K562 (cell line): ENCODE measurements around the gene DGKA. TPM values are rescaled to one million over a fixed set of nuclear protein-coding genes. Genes with fewer than 3 reads are reported as not detected.

Source experiments
- ATAC-seq: fragments of 200-7000 bp; cut with Tn5 transposase; 3 replicates; pipeline ENCODE4 v1.9.1; 2020; ENCODE audit warnings: moderate library complexity
- BruUV-seq: library from RNA; stranded (reverse); fragments of 400-500 nt; replicated peaks from 2 replicates; lab custom pipeline; 2021; lab: Mats Ljungman, UMichigan
- CTCF ChIA-PET: fragments of 300-600 bp; formaldehyde crosslinking; extraction: SDS; loops from one replicate; lab custom pipeline; 2021; ENCODE audit warnings: low intra/inter-chr PET ratio; lab: Yijun Ruan, JAX
- POLR2A ChIA-PET: fragments of 300-600, 350-650 bp; sonication (Branson Sonifier 250); formaldehyde crosslinking; extraction: SDS; loops from one replicate; lab custom pipeline; 2021; ENCODE audit warnings: antibody characterized with exemption, inconsistent platforms; lab: Yijun Ruan, JAX
- DNase-seq, 4 experiments: peaks; one replicate each; pipeline versions ENCODE4 v3.0.0 to v3.0.0-alpha.2; 2011 to 2018; ENCODE audit warnings: low spot score in 3 of 4, mixed read lengths in 3 of 4; ENCODE audit errors: extremely low read depth in 1 of 4
- FAIRE-seq: peaks from 2 replicates; lab custom pipeline; 2011; peaks lifted over from hg19 to GRCh38; lab: Jason Lieb, UNC
- H2AFZ ChIP-seq: 2 replicates; pipeline ENCODE4 v1.6.0; 2011; ENCODE audit warnings: low read depth, low read length, control low read depth, inconsistent platforms
- H3K27ac ChIP-seq: fragments of 200-600 bp; 3 replicates; pipeline ENCODE4 v1.8.0; 2011; ENCODE audit warnings: low read depth, mild to moderate bottlenecking, control low read depth, inconsistent platforms, low read length, moderate library complexity, mixed read lengths; ENCODE audit errors: extremely low read depth
- H3K27me3 ChIP-seq, 2 experiments: fragments of 300-600 bp in 1 of 2; 2 replicates in 1 of 2; 3 replicates in 1 of 2; pipeline versions ENCODE4 v1.6.0 to v1.8.0; 2011; ENCODE audit warnings: inconsistent platforms in 2 of 2, low read length in 2 of 2, mild to moderate bottlenecking in 1 of 2, mixed read lengths in 1 of 2, moderate library complexity in 1 of 2; ENCODE audit not compliant: control insufficient read depth in 2 of 2, insufficient read depth in 2 of 2
- H3K36me3 ChIP-seq: fragments of 300-600 bp; 3 replicates; pipeline ENCODE4 v1.8.0; 2011; ENCODE audit warnings: mild to moderate bottlenecking, low read length, inconsistent platforms; ENCODE audit not compliant: control insufficient read depth, insufficient read depth
- H3K4me1 ChIP-seq, 2 experiments: fragments of 200-600 bp in 1 of 2; replicated peaks in 1 of 2; 2 replicates in 1 of 2; 3 replicates in 1 of 2; pipeline versions ENCODE4 v1.5.1 to v1.8.0; 2011; ENCODE audit warnings: inconsistent platforms in 2 of 2, low read length in 2 of 2, mild to moderate bottlenecking in 1 of 2, mixed read lengths in 1 of 2, moderate library complexity in 1 of 2; ENCODE audit not compliant: control insufficient read depth in 2 of 2, insufficient read depth in 2 of 2
- H3K4me2 ChIP-seq: 2 replicates; pipeline ENCODE4 v1.6.1; 2011; ENCODE audit warnings: low read length, control low read depth, inconsistent platforms, mixed read lengths; ENCODE audit not compliant: insufficient read depth
- H3K4me3 ChIP-seq: fragments of 200-600 bp; sonication (generic), shearing (Covaris generic); 2 replicates; pipeline ENCODE4 v1.5.1; 2016; ENCODE audit warnings: control low read depth, inconsistent platforms
- H3K79me2 ChIP-seq: fragments of 200-600 bp; 3 replicates; pipeline ENCODE4 v1.8.0; 2011; ENCODE audit warnings: low read length, inconsistent platforms; ENCODE audit not compliant: control insufficient read depth, insufficient read depth
- H3K9ac ChIP-seq, 2 experiments: 2 replicates each; pipeline versions ENCODE4 v1.6.0 to v1.6.1; 2011; ENCODE audit warnings: low read depth in 2 of 2, low read length in 2 of 2, control low read depth in 1 of 2, inconsistent platforms in 1 of 2, mild to moderate bottlenecking in 1 of 2, mixed read lengths in 1 of 2; ENCODE audit not compliant: insufficient read depth in 1 of 2
- H3K9me1 ChIP-seq: one replicate; pipeline ENCODE4 v1.6.0; 2011; ENCODE audit warnings: inconsistent platforms, mild to moderate bottlenecking, low read length, moderate library complexity; ENCODE audit not compliant: control insufficient read depth, insufficient read depth
- H3K9me3 ChIP-seq: replicated peaks from 2 replicates; pipeline ENCODE4 v1.5.1; 2011; ENCODE audit warnings: low read depth, low read length, inconsistent platforms; ENCODE audit not compliant: control insufficient read depth, insufficient read depth
- H4K20me1 ChIP-seq: replicated peaks from 2 replicates; pipeline ENCODE4 v1.6.1; 2011; ENCODE audit warnings: low read length, inconsistent platforms, mixed read lengths; ENCODE audit not compliant: control insufficient read depth, insufficient read depth
- CREB1 ChIP-seq, 2 experiments: sonication (generic) in 1 of 2; formaldehyde crosslinking in 1 of 2; IDR thresholded peaks; 2 replicates each; pipeline versions ENCODE4 v1.6.1 to v1.8.0; 2012 to 2022; ENCODE audit warnings: inconsistent platforms in 1 of 2, mild to moderate bottlenecking in 1 of 2, missing genetic modification reagents in 1 of 2, moderate library complexity in 1 of 2
- HMGN3 ChIP-seq: IDR thresholded peaks from 2 replicates; pipeline ENCODE4 v1.6.1; 2011; ENCODE audit warnings: borderline replicate concordance, low read depth, mild to moderate bottlenecking, mixed read lengths, low read length; ENCODE audit not compliant: insufficient read length; ENCODE audit errors: extremely low read depth
- MAZ ChIP-seq, 2 experiments: fragments of 450-650 bp in 1 of 2; sonication (generic) in 1 of 2; formaldehyde crosslinking; IDR thresholded peaks in 1 of 2; conservative IDR thresholded peaks in 1 of 2; 2 replicates each; pipeline versions ENCODE4 v1.4.0 to v1.5.0; 2020; ENCODE audit warnings: mild to moderate bottlenecking in 1 of 2, missing genetic modification reagents in 1 of 2
- NR2F6 ChIP-seq: fragments of 450-650 bp; formaldehyde crosslinking; IDR thresholded peaks from 2 replicates; pipeline ENCODE4 v1.4.0; 2020; ENCODE audit warnings: mild to moderate bottlenecking
- PHB2 ChIP-seq: fragments of 450-650 bp; IDR thresholded peaks from 2 replicates; pipeline ENCODE4 v1.6.1; 2017; ENCODE audit warnings: low read depth
- SIX5 ChIP-seq, 2 experiments: IDR thresholded peaks; 2 replicates each; pipeline ENCODE4 v1.6.1; 2011; ENCODE audit warnings: low read length in 2 of 2, borderline replicate concordance in 1 of 2, low read depth in 1 of 2, mild to moderate bottlenecking in 1 of 2, moderate library complexity in 1 of 2; ENCODE audit not compliant: insufficient read depth in 1 of 2
- THRAP3 ChIP-seq: fragments of 450-650 bp; IDR thresholded peaks from 2 replicates; pipeline ENCODE4 v1.6.1; 2016; ENCODE audit warnings: mild to moderate bottlenecking, inconsistent platforms, borderline replicate concordance
- ZEB2 ChIP-seq: fragments of 450-650 bp; IDR thresholded peaks from 2 replicates; pipeline ENCODE4 v1.6.1; 2016
- ZKSCAN1 ChIP-seq: fragments of 150-350 bp; IDR thresholded peaks from 2 replicates; pipeline ENCODE4 v1.6.1; 2016; ENCODE audit warnings: low read depth, low read length
- ZNF347 ChIP-seq: fragments of 450-650 bp; formaldehyde crosslinking; IDR thresholded peaks from 2 replicates; pipeline ENCODE4 v1.4.0; 2020; ENCODE audit warnings: low read depth, mild to moderate bottlenecking, moderate library complexity
- WGBS: fragments of 100-300 bp; shearing (Covaris generic); methylation state at CpG from one replicate; pipeline ENCODE4 v1.1.6; 2016; ENCODE audit warnings: low coverage, mixed read lengths; ENCODE audit not compliant: insufficient coverage; ENCODE audit errors: missing lambda C conversion rate; 5-methylcytosine and 5-hydroxymethylcytosine counted together
- in situ Hi-C: fragments of 300-500 bp; cut with MboI; formaldehyde crosslinking; loops from 4 replicates; pipeline ENCODE4 v1.15.0; 2018; ENCODE audit warnings: inconsistent platforms, mixed read lengths
- intact Hi-C: fragments of 100-400 bp; cut with micrococcal nuclease; formaldehyde crosslinking; loops from 2 replicates; pipeline ENCODE4 v1.14.2; 2022
- polyA plus RNA-seq, 8 experiments: library from polyadenylated mRNA; depleted of rRNA in 4 of 8; stranded (reverse) in 5 of 8; unstranded in 3 of 8; fragments of >200 nt; fragmentation: Nextera tagmentation in 2 of 8; fragmentation: Illumina TruSeq in 1 of 8; extraction: Ambion mirVana in 2 of 8; extraction: Trizol in 1 of 8; gene quantifications; 2 replicates each; pipeline versions ENCODE4 v1.2.1 to v1.2.3, GENCODE V29; 2011 to 2014; ENCODE audit warnings: inconsistent platforms in 1 of 8, missing spikeins in 1 of 8
- total RNA-seq, 7 experiments: library from RNA; depleted of rRNA in 6 of 7; stranded (reverse); fragments of >200 nt in 6 of 7; fragmentation: Illumina TruSeq in 2 of 7; extraction: Trizol in 2 of 7; gene quantifications; 2 replicates each; pipeline versions ENCODE4 v1.2.1 to v1.2.3, GENCODE V29; 2011 to 2021; ENCODE audit warnings: low replicate concordance in 1 of 7
- TF ChIP-seq, protein P1 (sequence below): fragments of 450-650 bp; formaldehyde crosslinking; IDR thresholded peaks from 2 replicates; pipeline ENCODE4 v1.4.0; 2020; ENCODE audit warnings: mild to moderate bottlenecking
- TF ChIP-seq, protein P2 (sequence below): fragments of 250-450 bp; sonication (Bioruptor Pico); IDR thresholded peaks from 2 replicates; pipeline ENCODE4 v1.4.0; 2020
- TF ChIP-seq, protein P3 (sequence below): fragments of 250-450 bp; sonication (Bioruptor Pico); IDR thresholded peaks from 2 replicates; pipeline ENCODE4 v1.5.0; 2021; ENCODE audit warnings: mild to moderate bottlenecking, moderate library complexity

The DGKA gene
- total and polyA plus RNA-seq, 9 of the 15 experiments (the other 6 are each of a cell fraction or from before 2014, with no cell fraction given), result 3.4 to 12.4 (median 6.2) TPM

DNA sequence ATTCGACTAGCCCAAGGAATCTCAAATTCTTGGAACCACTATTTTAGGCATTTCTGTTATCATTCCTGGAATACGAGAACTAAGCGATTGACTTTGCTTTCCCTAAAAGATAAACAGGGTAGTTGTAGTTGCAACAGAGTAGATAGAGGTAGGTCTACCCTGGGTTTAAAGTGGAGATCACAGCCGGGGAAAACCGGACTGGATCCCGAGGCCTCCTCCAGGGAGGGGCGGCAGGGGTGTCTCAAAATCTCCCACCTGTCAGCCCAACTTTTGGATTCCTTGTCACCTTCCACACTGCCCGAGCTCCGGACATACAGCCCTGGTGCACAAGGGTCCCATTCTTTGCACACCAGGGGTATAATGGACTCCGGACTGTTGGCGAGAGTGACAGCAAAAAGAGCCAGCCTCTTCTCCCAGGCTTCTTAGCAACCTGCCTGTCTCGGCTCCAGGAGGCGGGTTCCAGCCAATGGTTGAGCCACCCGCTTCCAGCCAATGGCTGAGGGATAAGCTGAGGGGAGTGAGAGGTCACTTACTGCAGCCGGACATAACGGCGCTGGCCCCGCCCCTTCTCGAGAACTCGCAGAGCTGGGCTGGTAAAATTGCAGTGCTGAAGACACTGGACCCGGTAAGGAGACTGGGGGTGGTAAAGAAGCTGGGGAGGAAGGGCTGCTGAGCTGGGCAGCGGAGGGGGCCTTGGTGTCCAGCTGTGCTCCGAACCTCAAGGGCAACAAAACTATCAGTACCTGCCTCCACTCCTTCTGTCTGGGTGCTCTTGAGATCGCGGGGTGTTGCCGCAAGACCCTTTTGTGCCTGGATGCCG lies 66.0 kb downstream of the DGKA start, which contains the start of gene SUOX:
Gene SUOX (plus strand): TSS at position 562 of the 820 bp plus-strand sequence. CDS start 4,946 bp downstream, outside the sequence.
- BruUV-seq, result TSS peak; percentile 95
- ChIA-PET CTCF (interaction anchor here (1.0 to 3.7 kb wide), 4 partner anchors 32 to 192 kb away, joined by 3 to 35 read pairs (median 12); partner anchors contain the start of genes RPS26 and SMARCC2), POLR2A (interaction anchor here (0.5 to 5.1 kb wide), 18 partner anchors 10 to 281 kb away, joined by 3 to 31 read pairs (median 4); partner anchors contain the start of genes BLOC1S1, IKZF4, MYL6 and ORMDL2)
- H3K4me3 ChIP-seq, result peak within 1 kb of the TSS; percentile 60
- peak within 1 kb of the TSS; percentile 77 for H3K27ac ChIP-seq
- H4K20me1 ChIP-seq, result no peaks in the 10 kb centered on the region
- H3K9me1 ChIP-seq, result no peaks in the 10 kb centered on the region
- peak; percentile 100 for FAIRE-seq
- 1% methylated on average over 27 of the region's 27 CpGs for WGBS
- peaks cover 33% of the 10 kb centered on the region; the same call in 2 of the 3 replicates for H3K36me3 ChIP-seq
- H3K27me3 ChIP-seq, result no peaks in the 10 kb centered on the region
- H3K9me3 ChIP-seq, result no peaks in the 10 kb centered on the region
- DNase-seq, result peak; percentile 98 to 99 (median 99)
- peak within 1 kb of the TSS; percentile 100 for H3K4me2 ChIP-seq
- peaks cover 3 to 19% of the 10 kb centered on the region in 2 experiments; a peak in 4 of 5 replicates for H3K4me1 ChIP-seq
- ATAC-seq, result peak; percentile 100
- H2AFZ ChIP-seq, result peak within 1 kb of the TSS; percentile 84
- H3K79me2 ChIP-seq, result peaks cover 19% of the 10 kb centered on the region
- intact Hi-C loops (loop anchor here (1.0 kb wide), 3 partner anchors 24 to 44 kb away; partner anchors contain the start of genes IKZF4 and RPS26), in situ Hi-C loops (loop anchor here (5.0 kb wide), 1 partner anchor 35 kb away; no protein-coding TSS in a partner anchor)
- H3K9ac ChIP-seq, result peak within 1 kb of the TSS; percentile 83 to 94
- TF ChIP-seq ZKSCAN1 (no peak), NR2F6 (CRISPR knock-in tag) (peak; percentile 79; the same call in 1 of the 2 replicates), PHB2 (no peak), ZEB2 (no peak), THRAP3 (no peak), ZNF347 (CRISPR knock-in tag) (no peak), SIX5 (IDR thresholded peaks at IDR 0.05; ENCODE audit: borderline replicate concordance in 1 of 2, insufficient read depth in 1 of 2, low read depth in 1 of 2, low read length in 2 of 2) (no peak), MAZ (CRISPR knock-in tag; conservative IDR thresholded peaks at IDR 0.05 in 1 of 2, IDR thresholded peaks at IDR 0.05 in 1 of 2) (peak in 1 of 2 experiments; percentile 52; a peak in 1 of 4 replicates), HMGN3 (no peak), CREB1 (IDR thresholded peaks at IDR 0.05) (no peak; the same call in 1 of the 2 replicates), CREB1 (CRISPR knock-in tag; IDR thresholded peaks at IDR 0.05) (no peak)
- TF ChIP-seq, protein P1, sequence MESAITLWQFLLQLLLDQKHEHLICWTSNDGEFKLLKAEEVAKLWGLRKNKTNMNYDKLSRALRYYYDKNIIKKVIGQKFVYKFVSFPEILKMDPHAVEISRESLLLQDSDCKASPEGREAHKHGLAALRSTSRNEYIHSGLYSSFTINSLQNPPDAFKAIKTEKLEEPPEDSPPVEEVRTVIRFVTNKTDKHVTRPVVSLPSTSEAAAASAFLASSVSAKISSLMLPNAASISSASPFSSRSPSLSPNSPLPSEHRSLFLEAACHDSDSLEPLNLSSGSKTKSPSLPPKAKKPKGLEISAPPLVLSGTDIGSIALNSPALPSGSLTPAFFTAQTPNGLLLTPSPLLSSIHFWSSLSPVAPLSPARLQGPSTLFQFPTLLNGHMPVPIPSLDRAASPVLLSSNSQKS (CRISPR knock-in tag), result no peak
- TF ChIP-seq, protein P2, sequence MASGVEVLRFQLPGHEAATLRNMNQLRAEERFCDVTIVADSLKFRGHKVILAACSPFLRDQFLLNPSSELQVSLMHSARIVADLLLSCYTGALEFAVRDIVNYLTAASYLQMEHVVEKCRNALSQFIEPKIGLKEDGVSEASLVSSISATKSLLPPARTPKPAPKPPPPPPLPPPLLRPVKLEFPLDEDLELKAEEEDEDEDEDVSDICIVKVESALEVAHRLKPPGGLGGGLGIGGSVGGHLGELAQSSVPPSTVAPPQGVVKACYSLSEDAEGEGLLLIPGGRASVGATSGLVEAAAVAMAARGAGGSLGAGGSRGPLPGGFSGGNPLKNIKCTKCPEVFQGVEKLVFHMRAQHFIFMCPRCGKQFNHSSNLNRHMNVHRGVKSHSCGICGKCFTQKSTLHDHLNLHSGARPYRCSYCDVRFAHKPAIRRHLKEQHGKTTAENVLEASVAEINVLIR (CRISPR knock-in tag), result no peak
- TF ChIP-seq, protein P3, sequence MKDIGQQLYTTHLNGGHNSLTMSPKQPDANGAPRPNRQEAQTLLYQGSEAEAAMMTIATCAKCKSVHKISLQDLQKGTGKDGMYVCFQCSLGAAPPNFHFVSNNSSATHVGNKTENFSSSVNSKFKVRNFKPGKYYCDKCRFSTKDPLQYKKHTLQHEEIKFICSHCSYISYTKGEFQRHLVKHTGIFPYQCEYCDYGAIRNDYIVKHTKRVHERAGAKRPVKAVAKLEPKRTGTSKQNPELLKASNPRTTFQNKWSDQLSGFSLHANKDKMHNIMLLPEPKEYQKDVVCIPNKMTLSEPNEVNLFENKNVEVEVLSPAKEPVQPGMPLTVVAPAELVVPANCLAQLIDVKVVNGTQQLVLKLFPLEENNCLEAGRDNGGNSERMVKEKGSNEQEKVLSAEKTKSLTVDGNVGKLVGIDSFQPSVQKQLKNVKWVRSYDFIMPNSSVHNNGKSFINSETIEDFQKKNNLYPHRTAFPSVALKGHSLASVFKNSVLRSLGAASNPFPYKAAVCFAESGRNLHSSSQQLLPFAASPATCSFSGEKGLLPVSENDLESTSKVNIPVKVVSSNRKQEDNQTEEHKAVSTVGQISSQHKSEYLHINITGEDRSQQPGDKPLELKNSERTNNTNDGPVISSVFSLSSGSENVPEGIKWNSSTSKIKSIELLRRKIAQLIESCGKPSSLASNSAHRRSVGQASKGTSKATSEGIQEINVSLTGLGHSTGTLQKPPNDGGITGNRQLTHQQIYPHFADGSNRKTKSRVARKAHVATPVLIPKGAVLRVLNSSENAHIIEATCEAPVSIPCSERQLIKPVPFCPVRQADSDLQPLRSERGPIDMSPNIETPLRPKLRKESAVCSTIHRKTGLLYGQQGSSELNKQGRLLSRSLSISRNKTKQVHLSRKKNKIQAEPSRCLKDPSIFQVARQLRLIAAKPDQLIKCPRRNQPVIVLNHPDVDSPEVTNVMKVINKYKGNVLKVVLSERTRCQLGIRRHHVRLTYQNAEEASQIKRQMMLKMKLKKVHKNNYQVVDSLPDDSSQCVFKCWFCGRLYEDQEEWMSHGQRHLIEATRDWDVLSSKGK (CRISPR knock-in tag), result no peak
